Non-pigmented ciliary epithelial cell (primary cell): ENCODE measurements around the gene KIF21A.

ENCODE experiments used
- DNase-seq: peaks from one replicate; pipeline ENCODE4 v3.0.0-alpha.2; 2010; ENCODE audit warnings: low read depth

KIF21A gene

DNA sequence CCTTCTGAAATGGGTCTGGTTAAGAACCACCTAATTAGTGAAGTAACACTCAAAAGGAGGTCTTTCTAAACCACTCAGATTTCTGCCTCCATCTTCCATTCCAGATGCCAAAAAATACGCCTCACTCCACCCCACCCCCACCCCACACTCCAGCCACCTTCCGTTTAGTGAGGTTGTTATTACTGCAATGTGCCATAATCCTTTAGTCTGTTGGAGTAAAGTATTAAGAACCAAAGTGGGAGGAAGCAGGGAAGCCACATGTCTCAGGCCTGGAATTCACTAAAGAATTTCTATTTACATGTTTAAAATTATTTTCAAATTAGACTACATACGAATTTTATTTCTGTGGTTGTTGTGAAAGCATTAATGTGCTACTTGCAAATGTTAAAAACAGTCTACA, 7.4 kb downstream of the KIF21A start:
- DNase-seq = no peak

DNA sequence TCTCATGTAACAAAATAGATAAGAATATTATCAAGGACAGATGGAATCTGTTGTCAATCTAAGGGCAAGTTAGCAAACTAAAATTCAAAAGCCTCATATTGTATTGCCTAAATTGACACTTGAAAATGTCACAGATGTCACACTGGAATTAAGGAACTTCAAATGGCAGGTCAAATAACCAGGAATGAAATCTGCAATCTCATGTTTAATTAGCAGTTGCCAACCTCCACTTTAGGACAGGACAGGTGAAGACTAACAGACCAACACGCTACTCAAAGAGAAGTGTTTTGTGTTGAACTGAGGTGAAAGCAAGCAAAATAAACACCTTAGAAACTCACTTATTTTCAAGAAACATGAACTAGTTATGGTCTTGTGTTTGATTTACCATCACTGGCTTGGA, 11.1 kb downstream of the KIF21A start:
- no peak for DNase-seq

DNA sequence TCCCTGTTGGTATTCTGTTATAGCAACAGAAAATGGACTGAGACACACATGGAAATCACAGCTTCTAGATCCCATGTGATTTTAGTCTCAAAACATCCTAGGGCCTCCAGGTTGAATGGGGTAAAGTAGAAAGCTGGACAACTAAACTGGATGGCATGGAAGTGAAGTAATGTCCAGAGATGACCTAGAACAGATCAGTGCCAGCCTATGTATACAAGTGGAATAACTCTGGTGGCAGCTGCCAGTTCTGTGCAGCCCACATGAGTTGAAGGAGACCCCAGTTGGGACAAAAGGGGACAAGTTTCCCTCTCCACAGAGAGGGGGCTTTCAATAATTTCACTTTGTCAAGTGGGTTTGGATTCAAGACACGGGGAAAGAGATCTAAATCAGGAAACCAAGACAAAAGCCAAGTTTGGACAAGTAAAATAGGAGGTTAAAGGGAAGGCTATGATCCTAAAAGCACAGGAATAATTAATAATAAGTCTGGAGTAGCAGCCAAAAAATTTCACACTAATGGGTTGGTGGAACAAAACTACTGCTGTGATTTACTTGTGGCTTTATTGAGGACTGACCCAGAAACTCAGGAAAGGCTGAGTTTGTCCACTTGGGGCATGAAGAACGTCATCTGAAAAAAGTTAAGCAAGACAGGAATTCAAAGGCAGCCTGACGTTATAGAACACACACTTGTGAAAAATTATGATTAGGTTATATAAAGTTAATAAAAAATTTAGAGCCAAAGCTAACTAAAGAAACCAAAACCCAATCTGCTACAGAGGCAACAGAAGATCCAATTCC, 11.7 kb downstream of the KIF21A start:
- DNase-seq = no peak

GRCh38 chr12:39429809-39430208, 13.1 kb downstream of the KIF21A start:
- no peak for DNase-seq

DNA sequence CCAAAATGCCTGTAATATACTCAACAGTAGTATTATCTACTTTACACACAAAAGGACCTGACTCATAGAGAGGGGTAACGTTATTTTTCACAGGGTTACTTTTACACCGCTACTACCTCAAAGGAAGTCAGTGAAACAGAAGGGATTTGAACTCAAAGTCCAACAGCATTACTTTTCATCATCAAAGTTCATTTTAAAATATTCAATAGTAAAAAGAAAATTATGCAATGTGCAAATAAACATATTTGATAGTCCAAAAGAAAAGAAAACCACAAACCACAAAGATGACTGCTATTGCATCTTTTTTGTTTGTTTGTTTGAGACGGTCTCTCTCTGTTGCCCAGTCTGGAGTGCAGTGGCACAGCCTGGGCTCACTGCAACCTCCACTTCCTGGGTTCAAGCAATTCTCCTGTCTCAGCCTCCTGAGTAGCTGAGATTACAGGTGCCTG, 15.5 kb downstream of the KIF21A start:
- DNase-seq = no peak

DNA sequence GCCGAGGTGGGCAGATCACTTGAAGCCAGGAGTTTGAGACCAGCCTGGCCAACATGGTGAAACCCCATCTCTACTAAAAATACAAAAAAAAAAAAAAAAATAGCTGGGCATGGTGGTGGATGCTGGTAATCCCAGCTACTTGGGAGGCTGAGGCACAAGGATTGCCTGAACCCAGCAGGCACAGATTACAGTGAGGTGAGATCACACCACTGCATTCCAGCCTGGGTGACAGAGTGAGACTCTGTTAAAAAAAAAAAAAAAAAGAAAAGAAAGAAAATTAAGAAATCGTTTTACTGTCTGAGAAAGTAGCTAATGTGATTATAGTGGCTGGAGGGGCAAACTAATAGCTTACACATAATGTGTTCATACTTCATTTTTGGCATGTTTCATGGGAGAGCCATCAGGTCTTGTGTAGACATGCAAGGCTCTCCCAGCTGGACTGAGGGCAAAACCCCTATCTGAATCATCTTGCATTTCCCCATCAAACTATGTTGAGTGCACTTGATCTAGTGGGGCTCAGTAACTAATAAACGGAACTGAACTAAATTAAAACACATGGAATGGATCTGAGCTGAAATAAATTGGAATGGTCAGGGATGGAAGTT, 16.2 kb downstream of the KIF21A start:
- DNase-seq = no peak

DNA sequence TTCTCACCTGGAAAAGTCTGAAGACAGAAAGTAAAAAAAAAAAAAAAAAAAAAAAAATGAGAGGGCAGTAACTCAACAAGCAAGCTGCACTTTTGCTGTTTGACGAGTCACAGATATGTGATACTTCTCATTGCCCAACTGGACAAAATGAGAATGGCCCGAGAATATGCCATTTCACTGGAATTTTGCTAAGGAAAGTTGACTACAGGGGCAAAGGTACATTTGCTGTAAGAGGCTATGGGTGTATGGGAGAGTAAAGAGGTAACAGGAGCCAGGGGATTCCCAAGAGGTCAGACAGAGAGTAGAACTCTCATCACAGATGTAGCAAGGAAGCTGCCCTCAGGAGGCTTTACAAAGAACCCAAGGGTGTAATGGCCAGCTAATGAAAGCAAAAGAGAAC, 22.9 kb downstream of the KIF21A start:
- DNase-seq = no peak

- DNase-seq = no peak
Measured at GRCh38 chr12:39419471-39419870, 23.4 kb downstream of the KIF21A start.

GRCh38 chr12:39417916-39418315, 25.0 kb downstream of the KIF21A start:
- DNase-seq = no peak

DNA sequence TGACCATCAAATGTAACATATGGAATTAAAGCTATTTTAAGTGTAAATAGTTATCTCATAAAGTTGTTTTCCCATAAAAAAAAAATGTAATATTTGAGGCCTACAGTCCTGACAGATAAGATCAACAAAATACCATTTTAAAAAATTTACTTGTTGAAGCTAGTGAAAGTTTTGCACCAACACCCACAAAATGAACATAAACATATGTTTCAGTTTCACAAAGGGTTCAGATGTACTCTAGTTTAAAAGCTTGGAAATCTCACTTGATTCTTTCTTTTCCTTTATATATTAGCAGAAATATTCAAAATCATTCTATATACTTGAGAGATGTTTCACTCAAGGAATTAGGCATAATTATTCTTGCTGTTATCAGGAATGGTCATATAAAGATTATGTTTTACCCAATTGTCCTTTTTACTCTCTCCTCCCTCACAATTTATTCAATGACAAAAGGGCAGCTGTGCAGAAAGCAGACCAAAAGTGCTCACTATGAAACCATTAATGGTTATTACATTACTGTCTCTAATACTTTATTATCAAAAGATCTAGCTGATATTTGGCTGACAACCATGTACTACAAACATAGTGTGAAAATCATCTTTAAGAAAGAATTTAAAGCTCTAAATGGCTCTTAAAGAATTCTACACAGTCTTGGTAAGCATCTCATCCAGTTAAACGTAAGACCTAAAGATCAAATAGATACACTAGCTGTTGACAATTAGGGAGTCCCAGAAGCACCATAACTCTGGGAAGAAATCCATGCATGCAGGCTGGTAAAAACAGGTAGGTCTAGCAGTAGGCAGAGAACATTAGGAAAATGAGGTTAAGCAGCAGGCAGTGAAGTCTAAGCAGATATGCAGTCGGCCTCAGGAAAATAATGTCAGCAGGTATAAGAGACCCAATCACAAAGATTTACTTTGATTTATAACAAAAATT, 28.8 kb downstream of the KIF21A start:
- no peak for DNase-seq

GRCh38 chr12:39412210-39412609, 30.7 kb downstream of the KIF21A start:
- DNase-seq = no peak

GRCh38 chr12:39406262-39406661, 36.7 kb downstream of the KIF21A start:
- no peak for DNase-seq

GRCh38 chr12:39405580-39405979, 37.3 kb downstream of the KIF21A start:
- no peak for DNase-seq

DNA sequence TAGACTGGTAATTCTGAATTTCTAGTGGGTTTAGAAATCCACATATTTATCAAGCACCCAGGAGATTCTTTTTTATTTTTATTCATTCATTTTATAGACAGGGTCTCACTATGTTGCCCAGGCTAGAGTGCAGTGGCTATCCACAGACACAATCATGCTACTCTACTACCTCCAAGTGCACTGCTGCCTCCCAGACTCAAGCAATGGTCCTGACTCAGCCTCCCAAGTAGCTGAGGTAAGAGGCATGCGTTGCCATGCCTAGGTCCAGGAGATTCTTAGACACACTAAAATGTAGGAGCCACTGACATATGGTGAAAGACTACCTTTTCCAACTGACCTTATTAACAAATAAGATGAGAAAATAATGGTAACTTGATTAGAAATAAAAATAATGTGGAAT, 38.9 kb downstream of the KIF21A start:
- DNase-seq = no peak

GRCh38 chr12:39403376-39403775, 39.5 kb downstream of the KIF21A start:
- DNase-seq = no peak

GRCh38 chr12:39402922-39403321, 40.0 kb downstream of the KIF21A start:
- no peak for DNase-seq

- DNase-seq = no peak
Measured at GRCh38 chr12:39401459-39401858, 41.5 kb downstream of the KIF21A start.

DNA sequence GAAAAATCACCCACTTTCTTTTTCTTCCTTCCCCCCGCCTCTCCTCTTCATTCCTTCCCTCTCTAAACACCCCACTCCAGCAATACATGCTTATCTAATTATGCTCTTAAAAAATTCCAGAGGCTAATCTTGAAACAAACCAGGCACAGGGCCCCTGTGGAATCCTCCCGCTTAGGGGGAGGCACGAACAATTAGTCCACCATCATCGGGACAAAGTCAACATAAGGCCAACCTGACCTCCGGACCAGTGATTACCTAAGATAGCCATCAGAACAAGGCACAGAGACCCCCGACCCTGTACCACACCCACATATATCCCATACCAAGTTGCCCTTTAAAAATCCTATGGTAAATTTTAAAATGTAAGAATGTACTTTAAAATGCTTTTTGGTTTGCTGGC, 47.1 kb downstream of the KIF21A start:
- no peak for DNase-seq

DNA sequence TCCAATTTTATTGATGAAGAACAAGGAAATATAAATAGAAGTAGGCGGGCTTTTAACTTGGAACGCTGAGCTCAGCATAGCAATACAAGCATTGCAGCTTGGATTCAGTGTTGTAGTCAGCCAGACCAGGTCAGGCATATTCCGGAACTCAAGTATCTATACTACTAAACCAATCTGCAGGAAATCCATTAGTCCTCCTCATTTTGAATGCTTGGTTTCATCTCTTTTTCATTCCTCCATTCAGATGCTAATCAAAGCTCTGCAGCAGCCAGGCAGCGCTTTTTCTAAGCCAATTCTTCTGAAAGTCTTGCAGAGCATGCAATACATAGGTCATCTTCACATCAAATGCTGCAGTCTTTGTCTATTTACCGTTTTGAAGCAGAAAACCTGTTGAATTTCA, 49.0 kb downstream of the KIF21A start:
- no peak for DNase-seq

GRCh38 chr12:39393179-39393578, 49.7 kb downstream of the KIF21A start:
- no peak for DNase-seq

GRCh38 chr12:39392154-39392925, 50.6 kb downstream of the KIF21A start:
- no peak for DNase-seq

- no peak for DNase-seq
Measured at GRCh38 chr12:39390752-39391151, 52.2 kb downstream of the KIF21A start.
